ENCODE results near the gene KRTAP12-2. TPM values are rescaled to one million over a fixed set of nuclear protein-coding genes. Genes with fewer than 3 reads are reported as not detected.

Gene KRTAP12-2
- total RNA-seq, 2 donors from 2014 or later: not detected

- H3K27me3 Mint-ChIP-seq (ENCODE audit: insufficient read depth): peaks cover 2% of the 10 kb centered on the region
- H3K27ac Mint-ChIP-seq: no peak overlapping the region
- DNase-seq: peak; percentile 5
- H3K4me3 Mint-ChIP-seq: no peak overlapping the region
- peaks cover 11% of the 10 kb centered on the region for H3K9me3 ChIP-seq (ENCODE audit: control insufficient read depth, low read length)
- H3K27ac ChIP-seq (ENCODE audit: low read depth, low read length): no peak overlapping the region
- no peaks in the 10 kb centered on the region for H3K36me3 ChIP-seq (ENCODE audit: control insufficient read depth, insufficient read depth, low read length)
- WGBS, 2 experiments (ENCODE audit: insufficient coverage in 1 of 2, insufficient read length in 1 of 2): 88 to 94% methylated on average over 9 to 15 of the region's 15 CpGs
- no peak for TF ChIP-seq CTCF (conservative IDR thresholded peaks at IDR 0.05)
- peaks cover 21% of the 10 kb centered on the region for H3K9me3 Mint-ChIP-seq
- no peak overlapping the region for H3K4me3 ChIP-seq (ENCODE audit: low read length)
- H3K4me1 Mint-ChIP-seq: peaks cover 2% of the 10 kb centered on the region
- no peak overlapping the region for H3K9ac ChIP-seq (ENCODE audit: extremely low read depth, low read length, poor library complexity, severe bottlenecking)
- H3K4me1 ChIP-seq (ENCODE audit: control insufficient read depth, insufficient read depth, low read length): no peaks in the 10 kb centered on the region
- no peaks in the 10 kb centered on the region for H3K27me3 ChIP-seq (ENCODE audit: control insufficient read depth, insufficient read depth, low read length, poor library complexity, severe bottlenecking)
- H3K36me3 Mint-ChIP-seq (ENCODE audit: low read depth): peaks cover 3% of the 10 kb centered on the region
These were observed 30.3 kb downstream of the KRTAP12-2 start for GRCh38 chr21:44636209-44637017.

- H3K36me3 Mint-ChIP-seq (ENCODE audit: low read depth): peaks cover 3% of the 10 kb centered on the region
These were observed 34.7 kb downstream of the KRTAP12-2 start for GRCh38 chr21:44632067-44632466.

GRCh38 chr21:44630440-44630839, 36.3 kb downstream of the KRTAP12-2 start:
- H3K9me3 Mint-ChIP-seq: peaks cover 18% of the 10 kb centered on the region
- Histone ChIP-seq H3K36me3 (ENCODE audit: control insufficient read depth, insufficient read depth, low read length) (no peaks in the 10 kb centered on the region), H3K9me3 (ENCODE audit: control insufficient read depth, low read length) (peaks cover 11% of the 10 kb centered on the region), H3K9ac (ENCODE audit: extremely low read depth, low read length, poor library complexity, severe bottlenecking) (no peak overlapping the region), H3K27me3 (ENCODE audit: control insufficient read depth, insufficient read depth, low read length, poor library complexity, severe bottlenecking) (no peaks in the 10 kb centered on the region), H3K4me3 (ENCODE audit: low read length) (no peak overlapping the region), H3K4me1 (ENCODE audit: control insufficient read depth, insufficient read depth, low read length) (no peaks in the 10 kb centered on the region), H3K27ac (ENCODE audit: low read depth, low read length) (no peak overlapping the region)
- no peak for TF ChIP-seq CTCF (conservative IDR thresholded peaks at IDR 0.05)
- no peaks in the 10 kb centered on the region for H3K4me1 Mint-ChIP-seq
- DNase-seq: peak; percentile 9
- no peak overlapping the region for H3K27ac Mint-ChIP-seq
- WGBS, 2 experiments (ENCODE audit: insufficient coverage in 1 of 2, insufficient read length in 1 of 2): 88 to 100% methylated on average over 2 of the region's 2 CpGs
- H3K36me3 Mint-ChIP-seq (ENCODE audit: low read depth): peaks cover 3% of the 10 kb centered on the region
- no peak overlapping the region for H3K4me3 Mint-ChIP-seq
- H3K27me3 Mint-ChIP-seq (ENCODE audit: insufficient read depth): peaks cover 3% of the 10 kb centered on the region

More at GRCh38 chr21:44632067-44632466, 34.7 kb downstream of the KRTAP12-2 start:
- no peak overlapping the region for H3K4me3 ChIP-seq (ENCODE audit: low read length)
- no peaks in the 10 kb centered on the region for H3K27me3 ChIP-seq (ENCODE audit: control insufficient read depth, insufficient read depth, low read length, poor library complexity, severe bottlenecking)
- Mint-ChIP-seq H3K9me3 (peaks cover 18% of the 10 kb centered on the region), H3K4me3 (no peak overlapping the region), H3K4me1 (no peaks in the 10 kb centered on the region), H3K27me3 (ENCODE audit: insufficient read depth) (peaks cover 2% of the 10 kb centered on the region), H3K27ac (no peak overlapping the region)
- no peak overlapping the region for H3K27ac ChIP-seq (ENCODE audit: low read depth, low read length)
- H3K4me1 ChIP-seq (ENCODE audit: control insufficient read depth, insufficient read depth, low read length): no peaks in the 10 kb centered on the region
- DNase-seq: no peak
- no peak for TF ChIP-seq CTCF (conservative IDR thresholded peaks at IDR 0.05)
- WGBS, 2 experiments (ENCODE audit: insufficient coverage in 1 of 2, insufficient read length in 1 of 2): no CpG with 5 or more reads among the region's 1 CpG
- H3K9ac ChIP-seq (ENCODE audit: extremely low read depth, low read length, poor library complexity, severe bottlenecking): no peak overlapping the region
- H3K36me3 ChIP-seq (ENCODE audit: control insufficient read depth, insufficient read depth, low read length): no peaks in the 10 kb centered on the region
- H3K9me3 ChIP-seq (ENCODE audit: control insufficient read depth, low read length): peaks cover 11% of the 10 kb centered on the region
